HG03354 (cell line): ENCODE results near the gene AKT3.

ENCODE experiments used
- ATAC-seq: cut with Tn5 transposase; IDR thresholded peaks from one replicate; pipeline ENCODE4 v1.9.1; 2021; ENCODE audit warnings: mild to moderate bottlenecking; ENCODE audit not compliant: unreplicated experiment, poor library complexity, severe bottlenecking

Gene AKT3

DNA sequence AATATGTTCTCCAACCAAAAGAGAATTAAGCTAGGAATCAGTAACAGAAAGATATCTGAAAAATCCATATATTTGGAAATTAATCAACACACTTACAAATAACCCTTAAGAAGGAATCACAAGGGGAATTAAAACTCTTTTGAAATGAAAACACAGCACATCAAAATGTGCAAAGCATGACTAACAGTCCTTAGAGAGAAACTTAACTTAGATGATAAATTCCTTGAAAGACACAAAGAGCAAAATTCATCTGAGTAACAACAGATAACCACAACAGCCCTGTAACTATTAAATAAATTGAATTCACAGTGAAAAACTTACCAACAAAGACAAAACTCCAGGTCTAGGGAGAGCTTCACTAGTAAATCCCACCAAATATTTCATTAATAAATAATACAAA lies 310.4 kb downstream of the AKT3 start:
- no peak for ATAC-seq

DNA sequence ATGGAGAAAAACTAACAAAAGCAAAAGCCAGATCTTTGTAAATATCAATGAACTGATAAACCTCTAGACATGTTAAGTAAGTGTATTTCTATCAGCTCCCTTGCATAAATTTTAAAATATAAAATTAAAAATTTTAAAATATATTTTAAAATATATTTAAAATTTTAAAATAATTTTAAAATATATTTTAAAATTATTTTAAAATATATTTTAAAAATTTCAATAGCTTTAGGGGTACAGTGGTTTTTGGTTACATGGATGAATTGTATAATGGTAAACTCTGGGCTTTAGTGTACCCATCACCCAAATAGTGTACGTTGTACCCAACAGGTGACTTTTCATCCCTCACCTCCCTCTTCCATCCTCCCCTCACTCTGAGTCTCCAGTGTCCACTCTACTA lies 315.0 kb downstream of the AKT3 start:
- no peak for ATAC-seq

DNA sequence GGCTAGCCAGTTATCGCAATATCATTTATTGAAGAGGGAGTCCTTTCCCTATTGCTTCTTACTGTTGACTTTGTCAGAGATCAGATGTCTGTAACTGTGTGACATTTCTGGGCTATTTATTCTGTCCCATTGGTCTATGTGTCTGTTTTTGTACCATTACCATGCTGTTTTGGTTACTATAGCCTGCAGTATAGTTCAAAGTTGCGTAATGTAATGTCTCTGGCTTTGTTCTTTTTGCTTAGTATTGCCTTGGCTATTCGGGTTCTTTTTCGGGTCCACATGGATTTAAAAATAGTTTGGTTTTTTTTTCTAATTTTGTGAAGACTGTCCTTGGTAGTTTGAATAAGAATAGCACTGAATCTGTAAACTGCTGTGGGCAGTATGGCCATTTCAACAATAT lies 320.5 kb downstream of the AKT3 start:
- ATAC-seq, result no peak

DNA sequence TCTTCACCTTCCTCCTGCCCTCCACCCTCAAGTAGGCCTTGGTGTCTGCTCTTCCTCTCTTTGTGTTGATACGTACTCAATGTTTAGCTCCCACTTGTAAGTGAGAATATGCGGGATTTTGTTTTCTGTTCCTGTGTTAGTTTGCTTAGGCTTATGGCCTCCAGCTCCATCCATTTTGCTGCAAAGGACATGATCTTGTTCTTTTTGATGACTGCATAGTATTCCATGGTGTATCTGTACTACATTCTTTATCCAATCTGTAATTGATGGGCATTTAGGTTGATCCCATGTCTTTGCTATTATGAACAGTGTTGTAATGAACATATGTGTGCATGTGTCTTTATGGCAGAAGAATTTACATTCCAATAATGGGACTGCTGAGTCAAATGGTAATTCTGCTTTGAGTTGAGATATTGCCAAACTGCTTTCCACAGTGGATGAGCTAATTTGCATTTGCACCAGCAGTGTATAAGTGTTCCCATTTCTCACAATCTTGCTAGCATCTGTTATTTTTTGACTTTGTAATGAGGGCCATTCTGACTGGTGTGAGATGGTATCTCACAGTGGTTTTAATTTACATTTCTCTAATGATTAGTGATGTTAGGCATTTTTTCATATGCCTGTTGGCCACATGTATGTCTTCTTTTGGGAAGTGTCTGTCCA lies 321.5 kb downstream of the AKT3 start:
- ATAC-seq, result no peak

DNA sequence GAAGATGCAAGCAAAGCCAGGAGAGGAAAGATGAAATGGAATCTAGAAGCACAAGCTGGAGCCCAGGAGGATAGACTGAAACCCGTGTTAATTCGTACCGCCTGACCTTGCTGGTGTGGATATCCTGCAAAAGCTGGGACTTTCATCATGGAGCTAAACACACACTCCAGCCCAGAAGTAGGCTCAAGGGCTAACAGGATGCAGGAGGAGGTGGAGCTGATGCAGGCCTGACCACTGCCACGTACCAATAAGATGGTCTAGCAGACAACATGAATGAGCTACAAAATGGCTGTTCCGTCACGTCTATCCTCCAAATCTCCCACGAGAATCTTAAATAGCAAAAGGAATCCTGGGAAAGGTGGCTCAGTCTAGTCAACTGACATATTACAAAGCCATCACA lies 323.9 kb downstream of the AKT3 start:
- no peak for ATAC-seq

DNA sequence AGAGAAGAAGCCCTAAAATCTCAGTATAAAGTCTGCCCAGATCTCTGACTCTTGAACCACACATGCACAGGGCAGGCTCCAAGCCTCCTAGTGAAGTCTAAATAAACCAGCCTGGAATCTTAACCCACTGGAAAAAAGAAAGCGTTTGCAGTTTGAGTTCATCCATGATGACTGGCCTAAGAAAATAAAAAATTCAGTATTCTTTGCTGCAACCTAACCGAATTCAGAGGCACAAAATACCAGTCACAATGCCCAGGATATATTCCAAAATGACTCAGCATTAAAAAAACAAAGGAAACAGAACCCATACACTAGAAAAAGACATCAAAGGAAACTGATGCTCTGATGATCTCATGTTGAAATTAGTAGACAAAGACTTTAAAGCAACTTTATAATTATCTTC lies 325.0 kb downstream of the AKT3 start:
- no peak for ATAC-seq

DNA sequence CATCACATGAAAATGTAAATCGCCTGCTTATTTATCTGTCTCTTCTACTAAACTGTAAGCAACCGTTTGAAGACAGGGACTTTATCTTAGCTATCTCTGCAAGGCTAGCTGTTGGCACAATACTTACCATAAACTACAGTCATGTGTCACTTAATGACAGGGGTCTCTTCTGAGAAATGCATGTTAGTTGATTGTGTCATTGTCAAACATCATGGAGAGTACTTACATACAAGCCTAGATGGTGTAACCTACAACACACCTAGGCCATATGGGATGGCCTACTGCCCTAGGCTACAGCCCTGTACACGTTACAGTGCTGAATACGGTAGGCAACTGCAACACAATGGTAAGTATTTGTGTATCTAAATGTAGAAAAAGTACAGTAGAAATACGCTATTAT lies 326.3 kb downstream of the AKT3 start:
- ATAC-seq, result no peak

DNA sequence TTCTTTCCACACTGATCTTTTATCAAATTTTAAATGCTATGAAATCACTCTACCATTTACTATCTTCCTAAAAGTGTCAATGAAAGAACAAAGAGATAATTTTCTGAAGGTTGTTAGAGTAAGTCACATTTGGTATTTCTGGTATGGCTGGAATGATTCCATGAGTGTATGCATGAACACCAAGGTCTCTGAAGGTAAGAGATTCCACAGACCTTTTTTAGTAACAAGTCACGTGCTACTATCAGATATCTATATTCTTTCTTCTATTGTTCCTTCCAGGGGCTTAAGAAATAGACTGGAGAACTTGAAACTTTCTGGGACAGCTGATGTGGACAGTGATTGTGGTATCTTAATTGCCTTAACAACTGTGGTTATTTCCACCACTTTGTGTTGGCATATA lies 329.2 kb downstream of the AKT3 start:
- no peak for ATAC-seq

DNA sequence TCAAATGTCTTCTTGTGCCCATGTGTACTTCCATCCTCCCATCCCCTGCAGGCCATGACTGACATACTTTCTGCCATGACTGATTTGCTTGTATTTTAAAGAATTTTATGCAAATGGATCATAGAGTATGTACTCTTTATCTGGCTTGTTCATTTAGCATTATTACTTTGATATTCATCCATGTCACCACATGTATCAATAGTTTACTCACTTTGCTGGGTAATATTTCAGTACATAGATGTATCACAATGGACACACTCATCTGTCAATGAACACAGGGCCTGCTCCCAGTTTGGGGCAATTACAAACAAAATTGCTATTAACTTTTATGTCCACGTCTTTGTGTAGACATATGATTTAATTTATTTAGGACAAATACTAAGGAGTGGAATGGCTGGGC lies 335.1 kb downstream of the AKT3 start:
- no peak for ATAC-seq

DNA sequence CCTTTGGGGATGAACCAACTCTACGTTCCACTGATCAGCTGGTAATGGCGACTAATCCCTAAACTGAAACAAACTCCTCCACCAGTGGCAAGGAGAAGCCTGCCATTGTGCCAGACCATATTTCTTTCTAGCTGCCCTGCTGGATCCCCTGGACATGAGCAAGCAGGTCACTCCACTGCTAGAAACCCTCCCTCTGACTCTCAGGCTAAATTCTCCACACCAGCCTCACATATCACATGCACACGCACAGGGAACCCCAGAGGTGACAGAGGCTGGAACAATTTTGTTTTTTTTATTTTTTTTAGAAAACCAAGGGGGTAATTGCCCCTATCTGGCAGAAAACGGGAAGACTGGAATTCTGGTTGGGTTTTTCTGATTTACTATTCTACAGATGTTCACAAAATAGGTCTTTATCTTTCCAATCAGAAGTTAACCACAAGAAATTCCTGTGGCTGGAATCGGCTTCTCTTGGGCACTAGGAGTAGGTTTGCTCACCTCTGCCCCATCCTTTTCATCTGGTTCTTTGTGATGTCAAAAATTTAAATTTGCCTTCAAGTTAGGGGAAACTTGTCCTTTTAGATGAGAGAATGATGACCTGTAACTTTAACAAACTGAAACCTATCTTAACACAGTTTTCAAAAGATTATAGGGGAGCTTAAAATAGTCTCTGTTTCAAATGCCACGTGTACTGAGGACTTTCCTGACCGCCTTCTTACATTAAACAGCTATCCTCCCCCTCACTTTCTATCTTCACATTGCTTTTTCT lies 336.1 kb downstream of the AKT3 start:
- peak; percentile 55 for ATAC-seq

DNA sequence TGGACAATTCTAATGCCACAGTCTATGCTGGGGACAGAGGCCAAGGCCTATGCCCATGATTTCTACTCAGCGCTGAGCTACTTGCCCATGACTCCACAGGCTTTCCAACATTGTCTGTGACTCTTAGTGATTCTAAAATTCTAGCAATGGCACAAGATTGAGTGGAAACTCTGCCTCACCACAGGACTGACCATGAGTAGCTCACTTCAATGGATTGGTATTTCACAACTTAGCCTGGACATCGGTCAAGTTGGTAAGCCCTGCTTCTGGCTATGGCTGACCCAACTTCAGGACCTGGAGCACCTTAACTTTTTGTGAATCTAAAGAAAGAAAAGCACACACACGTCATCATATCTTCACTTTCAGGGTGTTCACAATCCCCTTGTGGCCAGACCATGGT lies 339.1 kb downstream of the AKT3 start:
- ATAC-seq, result no peak

DNA sequence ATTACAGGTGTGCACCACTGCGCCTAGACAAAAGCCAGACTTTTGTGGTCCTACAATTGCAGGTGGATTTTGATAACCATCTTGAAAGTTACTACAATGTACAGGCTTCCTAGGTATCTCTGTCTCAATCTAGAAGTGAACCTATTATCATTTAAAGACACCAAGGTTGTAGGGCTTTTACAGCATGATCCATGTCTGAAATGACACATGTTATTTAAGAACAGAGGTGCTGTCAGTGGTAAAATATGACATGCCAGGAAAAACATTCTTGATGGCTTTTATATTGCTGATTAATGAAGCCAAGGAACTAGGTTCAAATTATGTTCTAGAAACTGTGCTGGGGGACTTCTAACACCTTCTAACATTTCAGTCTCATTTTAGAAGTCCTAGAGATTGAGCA lies 341.1 kb downstream of the AKT3 start:
- no peak for ATAC-seq

DNA sequence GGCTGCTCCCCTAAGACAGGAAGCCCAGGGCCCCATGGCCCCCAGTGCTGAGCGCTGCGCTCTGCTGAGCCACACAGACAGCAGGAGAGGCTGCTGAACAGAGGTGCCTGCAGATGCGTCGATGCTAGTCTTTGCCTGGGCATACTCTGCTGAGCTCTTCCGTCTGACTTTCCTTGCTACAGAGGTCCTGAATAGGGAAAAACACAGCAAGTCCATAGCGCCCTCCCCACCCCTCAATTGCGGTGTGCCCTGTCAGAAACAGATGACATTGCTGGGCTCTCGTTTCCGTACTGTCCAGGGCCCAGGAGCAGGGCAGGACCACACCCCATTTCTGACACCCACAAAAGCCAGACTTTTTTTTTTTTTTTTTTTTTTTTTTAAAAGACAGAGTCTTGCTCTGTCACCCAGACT lies 341.7 kb downstream of the AKT3 start:
- peak; percentile 75 for ATAC-seq

DNA sequence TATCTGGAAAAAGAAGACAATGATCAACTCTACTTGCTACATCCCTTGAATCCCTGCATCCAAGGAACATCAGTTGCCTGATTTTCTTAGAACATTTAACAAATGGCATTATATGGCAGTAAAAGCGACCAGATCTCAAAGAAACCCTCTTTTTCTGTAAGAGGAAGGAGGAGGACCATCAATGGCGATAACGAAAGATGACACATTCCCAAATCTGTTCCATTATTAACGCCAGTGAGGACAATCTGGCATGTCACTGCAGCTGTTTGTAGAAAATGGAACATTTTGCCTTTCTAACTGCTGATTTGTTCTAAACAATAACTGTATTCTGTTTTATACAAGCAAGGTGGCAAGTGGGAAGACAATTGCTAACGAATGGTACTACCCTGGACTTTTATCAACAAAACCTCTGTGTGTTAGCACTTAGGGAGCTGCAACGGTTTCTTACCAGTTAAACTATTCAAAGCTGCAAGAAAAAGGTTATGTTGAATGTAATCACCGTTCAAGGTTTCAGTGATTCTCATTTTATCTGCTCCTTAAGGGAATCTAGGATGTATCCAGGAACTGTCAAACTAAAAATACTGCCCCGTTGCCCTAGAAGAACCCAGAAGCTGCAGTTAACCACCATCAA lies 342.3 kb downstream of the AKT3 start:
- ATAC-seq, result peak; percentile 12

DNA sequence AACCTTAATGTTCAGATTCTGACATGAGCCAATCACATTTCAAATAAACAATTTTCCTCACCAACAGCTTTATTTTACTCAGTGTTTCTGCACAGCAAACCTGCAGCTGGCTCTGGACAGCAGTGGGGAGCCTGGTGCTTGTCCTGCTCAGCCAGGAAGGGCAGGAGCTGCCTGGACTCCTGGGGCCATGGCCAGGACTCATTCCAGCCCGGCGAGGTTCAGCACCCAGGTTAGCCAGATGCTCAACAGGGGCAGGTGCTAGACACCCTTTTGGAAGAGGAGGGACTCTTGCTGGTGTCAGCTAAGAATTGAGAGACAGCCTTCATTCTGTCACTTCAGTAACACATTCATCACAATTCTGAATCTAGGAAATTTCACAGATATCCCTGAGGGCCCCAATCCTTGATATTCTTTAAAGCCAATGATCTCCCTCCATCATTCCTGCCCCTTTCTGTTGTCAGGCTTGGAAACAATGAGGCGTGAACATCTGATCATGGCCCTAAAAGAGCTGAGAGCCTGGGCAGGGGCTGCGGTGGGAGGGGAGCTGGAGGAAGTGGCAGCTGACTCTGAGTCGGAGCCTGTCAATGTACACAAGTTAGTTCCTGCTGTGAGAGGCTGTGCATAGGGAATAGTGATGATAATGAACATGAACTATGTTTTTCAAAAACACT lies 342.9 kb downstream of the AKT3 start:
- ATAC-seq, result no peak

DNA sequence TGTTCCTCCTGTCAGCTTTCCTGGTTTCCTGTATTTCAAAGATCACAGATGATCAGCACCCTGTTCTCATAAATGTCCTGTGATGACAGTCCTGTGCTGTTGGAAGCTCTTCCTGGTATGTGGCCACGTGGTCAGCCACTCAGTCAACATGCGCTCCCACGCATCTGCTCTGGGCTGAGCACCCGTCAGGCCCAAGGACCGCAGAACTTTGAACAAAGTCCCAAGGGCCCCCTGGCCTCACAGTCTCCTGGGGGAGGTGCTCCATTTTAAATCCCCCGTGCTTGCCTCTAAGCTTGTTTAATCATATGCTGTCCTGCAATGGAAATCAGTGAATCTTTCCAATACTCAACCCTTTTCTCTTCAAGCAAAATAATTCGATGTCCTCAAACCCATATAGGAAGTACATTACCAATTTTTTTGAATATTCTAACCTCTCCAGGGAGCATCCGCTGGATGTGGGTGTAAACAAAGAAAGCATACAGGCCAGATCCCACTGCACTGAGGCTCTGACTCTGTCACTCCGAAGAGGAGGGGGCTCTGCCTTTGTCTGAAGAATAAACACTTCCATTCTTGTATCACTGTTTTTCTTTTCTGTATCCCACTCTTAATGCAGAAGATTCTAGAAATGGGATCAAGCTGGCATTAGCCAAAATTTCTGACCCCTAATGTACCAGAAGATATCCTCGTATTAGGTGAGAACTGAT lies 343.9 kb downstream of the AKT3 start:
- ATAC-seq, result peak; percentile 62

DNA sequence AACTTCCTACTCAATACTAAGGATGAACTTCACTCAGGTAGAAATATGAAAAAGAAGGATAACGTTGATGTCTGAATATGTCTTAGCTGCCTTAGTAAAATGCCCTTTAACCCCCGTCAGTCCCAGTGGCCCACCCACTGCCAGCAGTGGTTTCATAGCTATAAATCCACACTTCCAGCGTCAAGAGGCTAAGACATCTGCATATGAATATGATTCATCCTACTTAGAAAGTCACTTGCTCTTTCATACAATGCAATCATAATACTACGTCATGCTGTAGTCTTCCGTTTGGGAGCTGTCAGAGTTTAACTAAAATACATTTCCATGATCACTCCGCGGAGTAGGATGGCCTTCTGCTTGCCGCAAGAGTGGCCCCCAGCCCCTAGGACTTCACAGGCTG lies 346.9 kb downstream of the AKT3 start:
- ATAC-seq, result no peak

DNA sequence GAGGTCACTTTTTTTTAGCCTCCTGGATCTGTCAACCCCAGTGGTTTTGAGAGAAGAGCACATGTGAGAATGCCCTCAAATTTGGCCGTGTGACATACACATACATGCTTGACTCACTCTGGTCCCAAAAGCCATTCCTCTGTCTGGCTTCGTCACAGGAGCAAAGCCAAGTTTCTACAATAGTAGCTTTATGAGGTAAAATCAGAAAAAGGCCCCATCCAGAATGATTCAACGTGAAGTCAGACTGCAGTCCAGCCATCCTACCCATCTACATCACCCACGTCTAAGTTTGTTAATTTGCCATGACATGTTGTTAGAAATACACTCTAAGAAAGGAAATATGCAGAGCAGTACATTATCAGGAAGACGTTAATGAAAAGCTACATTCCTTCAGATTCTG lies 349.0 kb downstream of the AKT3 start:
- no peak for ATAC-seq

DNA sequence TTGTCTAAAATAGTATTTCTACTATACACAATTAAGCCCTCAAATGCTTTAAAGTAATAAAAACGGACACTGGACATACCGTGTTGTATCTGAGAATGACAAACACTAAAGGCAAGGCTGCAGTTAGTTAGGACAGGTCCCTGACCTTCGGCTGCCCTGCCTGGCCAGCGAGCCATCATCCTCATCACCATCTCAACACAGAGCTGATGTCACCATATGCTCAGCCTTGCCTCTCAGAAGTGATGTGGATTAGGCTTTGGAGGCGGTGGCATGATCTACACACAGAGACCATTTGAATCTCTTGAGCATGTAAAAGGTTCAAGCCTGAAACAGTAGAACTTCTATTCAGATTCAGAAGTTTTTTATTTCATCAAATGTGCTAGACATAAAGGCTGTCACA lies 349.5 kb downstream of the AKT3 start:
- no peak for ATAC-seq

DNA sequence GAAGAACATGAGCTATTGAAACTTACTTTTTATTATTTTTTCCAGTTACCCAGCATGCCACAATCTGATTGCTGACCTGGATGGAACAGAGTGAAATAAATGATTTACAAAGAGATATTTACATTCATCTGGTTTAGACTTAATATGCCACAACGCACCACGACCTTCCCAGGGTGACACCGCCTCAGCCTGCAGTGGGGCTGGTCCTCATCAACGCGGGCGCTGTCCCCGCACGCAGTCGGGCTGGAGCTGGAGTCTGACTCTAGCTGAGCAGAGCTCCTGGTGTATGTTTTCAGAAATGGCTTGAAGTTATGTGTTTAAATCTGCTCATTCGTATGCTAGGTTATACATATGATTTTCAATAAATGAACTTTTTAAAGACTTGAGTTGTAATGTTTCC lies 350.3 kb downstream of the AKT3 start:
- ATAC-seq, result no peak
